Sigmoid colon (tissue), 3 donors: ENCODE data around the gene LAMC3.

Source experiments
- CTCF ChIP-seq, 4 experiments: fragments of 450-650 bp in 3 of 4; fragments of 200-600 bp in 1 of 4; IDR thresholded peaks; one replicate each; pipeline ENCODE4 v1.5.1; 2016 to 2019; ENCODE audit warnings: antibody characterized with exemption in 4 of 4, mild to moderate bottlenecking in 3 of 4, moderate library complexity in 2 of 4
- POLR2A ChIP-seq, 2 donors: fragments of 450-650 bp; IDR thresholded peaks; one replicate each; pipeline ENCODE4 v1.6.1; 2016; ENCODE audit warnings: antibody characterized with exemption in 2 of 2, mild to moderate bottlenecking in 2 of 2, moderate library complexity in 2 of 2

- TF ChIP-seq POLR2A (IDR thresholded peaks at IDR 0.05): no peak
- TF ChIP-seq CTCF (IDR thresholded peaks at IDR 0.05): no peak
Measured at GRCh38 chr9:130997395-130997684, 11.6 kb upstream of the LAMC3 start.
